Hepatocyte (in vitro differentiated cells): ENCODE results near the gene NAXD.

Experiments
- EZH2 ChIP-seq: fragments of 200-600 bp; sonication (generic); IDR thresholded peaks from 2 replicates; pipeline ENCODE4 v1.6.1; 2016; ENCODE audit warnings: antibody characterized with exemption, mild to moderate bottlenecking, borderline replicate concordance
- EZH2phosphoT487 ChIP-seq: fragments of 200-600 bp; sonication (generic); IDR thresholded peaks from one replicate; pipeline ENCODE4 v1.6.1; 2018; ENCODE audit warnings: antibody characterized with exemption, mild to moderate bottlenecking, low read depth, moderate library complexity; ENCODE audit not compliant: unreplicated experiment, severe bottlenecking
- TF ChIP-seq, protein P1 (sequence below): fragments of 200-600 bp; sonication (generic); IDR thresholded peaks from 2 replicates; pipeline ENCODE4 v1.5.1; 2016; ENCODE audit warnings: antibody characterized with exemption, mild to moderate bottlenecking; ENCODE audit not compliant: poor library complexity

- TF ChIP-seq, protein P1, sequence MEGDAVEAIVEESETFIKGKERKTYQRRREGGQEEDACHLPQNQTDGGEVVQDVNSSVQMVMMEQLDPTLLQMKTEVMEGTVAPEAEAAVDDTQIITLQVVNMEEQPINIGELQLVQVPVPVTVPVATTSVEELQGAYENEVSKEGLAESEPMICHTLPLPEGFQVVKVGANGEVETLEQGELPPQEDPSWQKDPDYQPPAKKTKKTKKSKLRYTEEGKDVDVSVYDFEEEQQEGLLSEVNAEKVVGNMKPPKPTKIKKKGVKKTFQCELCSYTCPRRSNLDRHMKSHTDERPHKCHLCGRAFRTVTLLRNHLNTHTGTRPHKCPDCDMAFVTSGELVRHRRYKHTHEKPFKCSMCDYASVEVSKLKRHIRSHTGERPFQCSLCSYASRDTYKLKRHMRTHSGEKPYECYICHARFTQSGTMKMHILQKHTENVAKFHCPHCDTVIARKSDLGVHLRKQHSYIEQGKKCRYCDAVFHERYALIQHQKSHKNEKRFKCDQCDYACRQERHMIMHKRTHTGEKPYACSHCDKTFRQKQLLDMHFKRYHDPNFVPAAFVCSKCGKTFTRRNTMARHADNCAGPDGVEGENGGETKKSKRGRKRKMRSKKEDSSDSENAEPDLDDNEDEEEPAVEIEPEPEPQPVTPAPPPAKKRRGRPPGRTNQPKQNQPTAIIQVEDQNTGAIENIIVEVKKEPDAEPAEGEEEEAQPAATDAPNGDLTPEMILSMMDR = no peak
- TF ChIP-seq EZH2phosphoT487 = peak; percentile 92
- TF ChIP-seq EZH2 = no peak
Observed at GRCh38 chr13:110684388-110685056, 69.2 kb downstream of the NAXD start.
